Measurements from ENCODE around the gene SENP5. TPM values are rescaled to one million over a fixed set of nuclear protein-coding genes. Genes with fewer than 3 reads are reported as not detected.
A peak's percentile ranks its signal among the peaks of the same experiment; 100 is the strongest.
"Not testable (repeated sequence)": the region's sequence is repeated elsewhere in the genome, so short reads cannot be mapped to it uniquely, and the experiment has no call there.

The SENP5 gene
- 10 to 100 TPM in 1 of 4 donors, 1 to 10 TPM in 3; 4.9 to 20.3 (median 5.4) TPM for polyA plus RNA-seq
- long read RNA-seq, donor 1 = 0 reads
- long read RNA-seq, donor 2, full-length matches to known transcripts = 3 of 23 reads
- long read RNA-seq, donor 2, partial matches to known transcripts = 20 of 23 reads
- long read RNA-seq, donor 2, other reads (novel, unspliced or antisense) = 0 of 23 reads
- long read RNA-seq, donor 3, full-length matches to known transcripts = 3 of 3 reads
- long read RNA-seq, donor 3, partial matches to known transcripts = 0 of 3 reads
- long read RNA-seq, donor 3, other reads (novel, unspliced or antisense) = 0 of 3 reads
- long read RNA-seq, donor 4 = 0 reads
- long read RNA-seq, donor 5 = 0 reads
- long read RNA-seq, donor 6, full-length matches to known transcripts = 3 of 3 reads
- long read RNA-seq, donor 6, partial matches to known transcripts = 0 of 3 reads
- long read RNA-seq, donor 6, other reads (novel, unspliced or antisense) = 0 of 3 reads
- long read RNA-seq, donor 7 = 0 reads
- long read RNA-seq, donor 8 = 0 reads
- long read RNA-seq, donor 9, partial matches to known transcripts = 6 of 7 reads
- long read RNA-seq, donor 9, other reads (novel, unspliced or antisense) = 0 of 7 reads
- long read RNA-seq, donor 10, partial matches to known transcripts = 5 of 10 reads
- long read RNA-seq, donor 10, other reads (novel, unspliced or antisense) = 0 of 10 reads

GRCh38 chr3:196867507-196868296, at the start of gene SENP5:
TSS of gene SENP5 (plus strand) at chr3:196867920. CDS start at chr3:196885182, 17,262 bp downstream.
- WGBS, 3 donors = 1% methylated on average over 31 to 93 of the region's 93 CpGs
- Histone ChIP-seq H3K27me3 (ENCODE audit: control insufficient read depth in 3 of 3, insufficient read depth in 3 of 3, low read length in 3 of 3) (no peaks in the 10 kb centered on the region), H3K27ac (ENCODE audit: low read depth in 1 of 3, low read length in 2 of 3) (peak within 1 kb of the TSS; percentile 90 to 99 (median 97)), H3K9me3 (ENCODE audit: control insufficient read depth in 2 of 2, insufficient read depth in 1 of 2, low read depth in 1 of 2, low read length in 1 of 2) (peaks cover 0 to 8% of the 10 kb centered on the region in 2 donors), H3K36me3 (ENCODE audit: control insufficient read depth in 3 of 3, insufficient read depth in 2 of 3, low read depth in 1 of 3, low read length in 3 of 3) (peaks cover 0 to 7% (median 0%) of the 10 kb centered on the region in 3 donors), H3K4me3 (ENCODE audit: low read depth in 1 of 3, low read length in 3 of 3) (peak within 1 kb of the TSS; percentile 81 to 98 (median 92)), H3K4me1 (ENCODE audit: control insufficient read depth in 3 of 3, insufficient read depth in 2 of 3, low read depth in 1 of 3, low read length in 2 of 3) (peaks cover 0 to 10% (median 3%) of the 10 kb centered on the region in 3 donors)
- FAIRE-seq = no peak
- DNase-seq = peak; percentile 90 to 97

- DNase-seq (no peak), FAIRE-seq (no peak)
- H3K9me3 ChIP-seq (ENCODE audit: control insufficient read depth in 2 of 2, insufficient read depth in 1 of 2, low read depth in 1 of 2, low read length in 1 of 2) = no peaks in the 10 kb centered on the region
- H3K4me1 ChIP-seq (ENCODE audit: control insufficient read depth in 3 of 3, insufficient read depth in 2 of 3, low read depth in 1 of 3, low read length in 2 of 3) = no peaks in the 10 kb centered on the region
- H3K4me3 ChIP-seq (ENCODE audit: low read depth in 1 of 3, low read length in 3 of 3) = no peak overlapping the region
- peaks cover 22 to 68% (median 27%) of the 10 kb centered on the region in 3 donors for H3K36me3 ChIP-seq (ENCODE audit: control insufficient read depth in 3 of 3, insufficient read depth in 2 of 3, low read depth in 1 of 3, low read length in 3 of 3)
- no peak overlapping the region for H3K27ac ChIP-seq (ENCODE audit: low read depth in 1 of 3, low read length in 2 of 3)
- 94 to 98% (median 96%) methylated on average over 6 of the region's 6 CpGs for WGBS, 3 donors
- H3K27me3 ChIP-seq (ENCODE audit: control insufficient read depth in 3 of 3, insufficient read depth in 3 of 3, low read length in 3 of 3) = no peaks in the 10 kb centered on the region
Observed at GRCh38 chr3:196821806-196822355, 45.8 kb upstream of the SENP5 start.

GRCh38 chr3:196829651-196830050, 38.1 kb upstream of the SENP5 start:
- not testable (repeated sequence) for H3K9me3 ChIP-seq (ENCODE audit: control insufficient read depth in 2 of 2, insufficient read depth in 1 of 2, low read depth in 1 of 2, low read length in 1 of 2); DNase-seq; FAIRE-seq; H3K4me3 ChIP-seq (ENCODE audit: low read depth in 1 of 3, low read length in 3 of 3); H3K27me3 ChIP-seq (ENCODE audit: control insufficient read depth in 3 of 3, insufficient read depth in 3 of 3, low read length in 3 of 3); H3K27ac ChIP-seq (ENCODE audit: low read depth in 1 of 3, low read length in 2 of 3); H3K4me1 ChIP-seq (ENCODE audit: control insufficient read depth in 3 of 3, insufficient read depth in 2 of 3, low read depth in 1 of 3, low read length in 2 of 3)
- peaks cover 6 to 24% (median 10%) of the 10 kb centered on the region in 3 donors for H3K36me3 ChIP-seq (ENCODE audit: control insufficient read depth in 3 of 3, insufficient read depth in 2 of 3, low read depth in 1 of 3, low read length in 3 of 3)
- 95% methylated on average over 3 of the region's 3 CpGs for WGBS, 3 donors

GRCh38 chr3:196835086-196835485, 32.6 kb upstream of the SENP5 start:
- Histone ChIP-seq H3K27me3 (ENCODE audit: control insufficient read depth in 3 of 3, insufficient read depth in 3 of 3, low read length in 3 of 3) (no peaks in the 10 kb centered on the region), H3K9me3 (ENCODE audit: control insufficient read depth in 2 of 2, insufficient read depth in 1 of 2, low read depth in 1 of 2, low read length in 1 of 2) (peaks cover 0 to 3% of the 10 kb centered on the region in 2 donors), H3K4me1 (ENCODE audit: control insufficient read depth in 3 of 3, insufficient read depth in 2 of 3, low read depth in 1 of 3, low read length in 2 of 3) (no peaks in the 10 kb centered on the region), H3K36me3 (ENCODE audit: control insufficient read depth in 3 of 3, insufficient read depth in 2 of 3, low read depth in 1 of 3, low read length in 3 of 3) (peaks cover 2 to 6% (median 3%) of the 10 kb centered on the region in 3 donors), H3K4me3 (ENCODE audit: low read depth in 1 of 3, low read length in 3 of 3) (no peak overlapping the region), H3K27ac (ENCODE audit: low read depth in 1 of 3, low read length in 2 of 3) (peak overlapping the region in 1 of 3 donors; percentile 43)
- WGBS, 3 donors = 47 to 79% (median 75%) methylated on average over 8 of the region's 8 CpGs
- peak; percentile 60 to 74 for DNase-seq
- no peak for FAIRE-seq

GRCh38 chr3:196836626-196837025, 31.1 kb upstream of the SENP5 start:
- DNase-seq; H3K4me3 ChIP-seq (ENCODE audit: low read depth in 1 of 3, low read length in 3 of 3); H3K4me1 ChIP-seq (ENCODE audit: control insufficient read depth in 3 of 3, insufficient read depth in 2 of 3, low read depth in 1 of 3, low read length in 2 of 3); H3K27ac ChIP-seq (ENCODE audit: low read depth in 1 of 3, low read length in 2 of 3); H3K9me3 ChIP-seq (ENCODE audit: control insufficient read depth in 2 of 2, insufficient read depth in 1 of 2, low read depth in 1 of 2, low read length in 1 of 2); FAIRE-seq; H3K27me3 ChIP-seq (ENCODE audit: control insufficient read depth in 3 of 3, insufficient read depth in 3 of 3, low read length in 3 of 3); H3K36me3 ChIP-seq (ENCODE audit: control insufficient read depth in 3 of 3, insufficient read depth in 2 of 3, low read depth in 1 of 3, low read length in 3 of 3): not testable (repeated sequence)
- WGBS, 3 donors = 86 to 96% (median 95%) methylated on average over 1 of the region's 1 CpG

GRCh38 chr3:196837819-196838420, 29.8 kb upstream of the SENP5 start:
- Histone ChIP-seq H3K4me3 (ENCODE audit: low read depth in 1 of 3, low read length in 3 of 3) (no peak overlapping the region), H3K27ac (ENCODE audit: low read depth in 1 of 3, low read length in 2 of 3) (no peak overlapping the region), H3K4me1 (ENCODE audit: control insufficient read depth in 3 of 3, insufficient read depth in 2 of 3, low read depth in 1 of 3, low read length in 2 of 3) (no peaks in the 10 kb centered on the region), H3K36me3 (ENCODE audit: control insufficient read depth in 3 of 3, insufficient read depth in 2 of 3, low read depth in 1 of 3, low read length in 3 of 3) (peaks cover 0 to 2% (median 0%) of the 10 kb centered on the region in 3 donors), H3K9me3 (ENCODE audit: control insufficient read depth in 2 of 2, insufficient read depth in 1 of 2, low read depth in 1 of 2, low read length in 1 of 2) (peaks cover 0 to 3% of the 10 kb centered on the region in 2 donors), H3K27me3 (ENCODE audit: control insufficient read depth in 3 of 3, insufficient read depth in 3 of 3, low read length in 3 of 3) (no peaks in the 10 kb centered on the region)
- peak; percentile 59 to 66 for DNase-seq
- FAIRE-seq = no peak
- WGBS, 3 donors = 32 to 41% (median 39%) methylated on average over 3 of the region's 3 CpGs

- 80 to 92% (median 83%) methylated on average over 6 of the region's 6 CpGs for WGBS, 3 donors
- DNase-seq; H3K27me3 ChIP-seq (ENCODE audit: control insufficient read depth in 3 of 3, insufficient read depth in 3 of 3, low read length in 3 of 3); H3K27ac ChIP-seq (ENCODE audit: low read depth in 1 of 3, low read length in 2 of 3); H3K4me3 ChIP-seq (ENCODE audit: low read depth in 1 of 3, low read length in 3 of 3); H3K4me1 ChIP-seq (ENCODE audit: control insufficient read depth in 3 of 3, insufficient read depth in 2 of 3, low read depth in 1 of 3, low read length in 2 of 3); H3K36me3 ChIP-seq (ENCODE audit: control insufficient read depth in 3 of 3, insufficient read depth in 2 of 3, low read depth in 1 of 3, low read length in 3 of 3); H3K9me3 ChIP-seq (ENCODE audit: control insufficient read depth in 2 of 2, insufficient read depth in 1 of 2, low read depth in 1 of 2, low read length in 1 of 2); FAIRE-seq: not testable (repeated sequence)
Observed at GRCh38 chr3:196839351-196839750, 28.4 kb upstream of the SENP5 start.

Measured in small intestine (tissue), 16 donors.